Ishikawa (cell line): ENCODE measurements around the gene REEP5.

Experiments used
- CEBPB ChIP-seq: IDR thresholded peaks from 2 replicates; pipeline ENCODE4 v1.6.1; 2012
- CREB1 ChIP-seq: IDR thresholded peaks from 2 replicates; pipeline ENCODE4 v1.6.1; 2012; ENCODE audit warnings: low read depth
- EGR1 ChIP-seq: IDR thresholded peaks from 2 replicates; pipeline ENCODE4 v1.6.1; 2012
- EP300 ChIP-seq: IDR thresholded peaks from 2 replicates; pipeline ENCODE4 v1.6.1; 2012; ENCODE audit warnings: borderline replicate concordance
- FOXM1 ChIP-seq: IDR thresholded peaks from 2 replicates; pipeline ENCODE4 v1.6.1; 2012; ENCODE audit warnings: low read depth, borderline replicate concordance
- NFIC ChIP-seq: IDR thresholded peaks from 2 replicates; pipeline ENCODE4 v1.6.1; 2012
- RAD21 ChIP-seq: IDR thresholded peaks from 2 replicates; pipeline ENCODE4 v1.6.1; 2012; ENCODE audit warnings: low read depth
- TAF1 ChIP-seq: IDR thresholded peaks from 2 replicates; pipeline ENCODE4 v1.6.1; 2012; ENCODE audit warnings: low read depth, mild to moderate bottlenecking
- TCF12 ChIP-seq: IDR thresholded peaks from 2 replicates; pipeline ENCODE4 v1.6.1; 2012; ENCODE audit warnings: low read depth
- TEAD4 ChIP-seq: IDR thresholded peaks from 2 replicates; pipeline ENCODE4 v1.6.1; 2012
- YY1 ChIP-seq: IDR thresholded peaks from 2 replicates; pipeline ENCODE4 v1.6.1; 2012; ENCODE audit warnings: low read depth
- ZBTB7A ChIP-seq: IDR thresholded peaks from 2 replicates; pipeline ENCODE4 v1.6.1; 2012; ENCODE audit warnings: low read depth
- TF ChIP-seq, protein P1 (sequence below): IDR thresholded peaks from 2 replicates; pipeline ENCODE4 v1.6.1; 2012
- TF ChIP-seq, protein P2 (sequence below): IDR thresholded peaks from 2 replicates; pipeline ENCODE4 v1.6.1; 2012
- TF ChIP-seq, protein P3 (sequence below): IDR thresholded peaks from 2 replicates; pipeline ENCODE4 v1.6.1; 2012; ENCODE audit warnings: low read depth, mild to moderate bottlenecking

Gene REEP5

DNA sequence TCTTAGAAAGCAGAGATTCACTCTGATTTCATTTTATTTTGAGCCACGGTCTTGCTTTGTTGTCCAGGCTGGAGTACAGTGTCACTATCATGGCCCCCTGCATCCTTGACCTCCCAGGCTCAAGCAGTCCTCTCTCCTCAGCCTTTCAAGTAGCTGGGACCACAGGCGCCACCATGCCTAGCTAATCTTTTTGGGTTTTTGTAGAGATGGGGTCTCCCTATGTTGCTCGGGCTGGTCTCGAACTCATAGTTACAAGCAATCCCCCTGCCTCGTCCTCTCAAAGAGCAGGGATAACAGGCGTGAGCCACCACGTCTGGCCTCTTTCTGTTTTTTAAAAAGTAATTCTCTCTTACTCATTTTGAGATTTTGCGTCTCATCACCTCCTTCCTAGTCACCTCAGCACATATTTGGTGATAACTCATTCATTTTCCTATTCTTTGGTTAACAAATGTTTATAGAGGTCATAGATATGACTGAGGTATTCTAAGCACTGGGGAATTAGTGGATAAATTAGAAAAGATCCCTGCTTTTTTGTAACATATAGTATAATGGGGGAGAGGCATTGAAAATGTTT is 43.8 kb upstream of the REEP5 start:
- TF ChIP-seq YY1 (no peak), CEBPB (no peak)

DNA sequence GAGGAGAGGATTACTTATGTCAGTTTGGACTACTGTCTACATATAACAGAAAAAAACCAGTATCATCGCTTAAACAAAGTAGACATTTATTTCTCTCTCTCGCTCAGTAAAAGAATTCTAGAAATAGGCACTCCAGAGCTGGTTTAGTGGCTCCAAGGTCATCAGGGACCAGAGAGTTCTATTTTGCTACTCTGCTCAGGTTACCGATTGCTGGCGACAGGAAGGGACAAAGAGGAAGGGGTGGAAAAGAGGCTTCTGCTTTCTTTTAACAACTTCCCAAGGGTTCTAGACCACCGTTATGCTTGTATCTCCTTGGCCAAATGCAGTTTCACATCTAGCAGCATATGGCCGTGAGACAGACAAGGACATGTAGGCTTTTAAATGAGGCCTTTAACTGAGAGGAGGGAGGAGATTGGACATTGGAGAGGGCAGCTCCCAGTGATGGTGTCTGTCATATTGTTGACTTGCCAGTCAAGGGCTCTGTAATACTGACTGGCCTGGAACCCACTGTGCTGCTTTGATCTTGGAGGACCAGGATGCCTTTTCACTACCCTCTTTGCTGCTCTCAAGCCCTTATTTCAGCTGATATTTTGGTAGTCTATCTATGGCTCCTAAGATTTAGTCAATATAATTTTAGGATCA is 39.0 kb upstream of the REEP5 start:
- TF ChIP-seq TAF1 (no peak), EP300 (no peak), TCF12 (no peak), TEAD4 (no peak), FOXM1 (no peak), EGR1 (no peak), CEBPB (no peak), RAD21 (no peak), ZBTB7A (no peak), CREB1 (no peak), NFIC (no peak), YY1 (no peak)
- TF ChIP-seq, protein P1, sequence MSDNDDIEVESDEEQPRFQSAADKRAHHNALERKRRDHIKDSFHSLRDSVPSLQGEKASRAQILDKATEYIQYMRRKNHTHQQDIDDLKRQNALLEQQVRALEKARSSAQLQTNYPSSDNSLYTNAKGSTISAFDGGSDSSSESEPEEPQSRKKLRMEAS, result no peak
- TF ChIP-seq, protein P2, sequence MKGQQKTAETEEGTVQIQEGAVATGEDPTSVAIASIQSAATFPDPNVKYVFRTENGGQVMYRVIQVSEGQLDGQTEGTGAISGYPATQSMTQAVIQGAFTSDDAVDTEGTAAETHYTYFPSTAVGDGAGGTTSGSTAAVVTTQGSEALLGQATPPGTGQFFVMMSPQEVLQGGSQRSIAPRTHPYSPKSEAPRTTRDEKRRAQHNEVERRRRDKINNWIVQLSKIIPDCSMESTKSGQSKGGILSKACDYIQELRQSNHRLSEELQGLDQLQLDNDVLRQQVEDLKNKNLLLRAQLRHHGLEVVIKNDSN, result no peak
- TF ChIP-seq, protein P3, sequence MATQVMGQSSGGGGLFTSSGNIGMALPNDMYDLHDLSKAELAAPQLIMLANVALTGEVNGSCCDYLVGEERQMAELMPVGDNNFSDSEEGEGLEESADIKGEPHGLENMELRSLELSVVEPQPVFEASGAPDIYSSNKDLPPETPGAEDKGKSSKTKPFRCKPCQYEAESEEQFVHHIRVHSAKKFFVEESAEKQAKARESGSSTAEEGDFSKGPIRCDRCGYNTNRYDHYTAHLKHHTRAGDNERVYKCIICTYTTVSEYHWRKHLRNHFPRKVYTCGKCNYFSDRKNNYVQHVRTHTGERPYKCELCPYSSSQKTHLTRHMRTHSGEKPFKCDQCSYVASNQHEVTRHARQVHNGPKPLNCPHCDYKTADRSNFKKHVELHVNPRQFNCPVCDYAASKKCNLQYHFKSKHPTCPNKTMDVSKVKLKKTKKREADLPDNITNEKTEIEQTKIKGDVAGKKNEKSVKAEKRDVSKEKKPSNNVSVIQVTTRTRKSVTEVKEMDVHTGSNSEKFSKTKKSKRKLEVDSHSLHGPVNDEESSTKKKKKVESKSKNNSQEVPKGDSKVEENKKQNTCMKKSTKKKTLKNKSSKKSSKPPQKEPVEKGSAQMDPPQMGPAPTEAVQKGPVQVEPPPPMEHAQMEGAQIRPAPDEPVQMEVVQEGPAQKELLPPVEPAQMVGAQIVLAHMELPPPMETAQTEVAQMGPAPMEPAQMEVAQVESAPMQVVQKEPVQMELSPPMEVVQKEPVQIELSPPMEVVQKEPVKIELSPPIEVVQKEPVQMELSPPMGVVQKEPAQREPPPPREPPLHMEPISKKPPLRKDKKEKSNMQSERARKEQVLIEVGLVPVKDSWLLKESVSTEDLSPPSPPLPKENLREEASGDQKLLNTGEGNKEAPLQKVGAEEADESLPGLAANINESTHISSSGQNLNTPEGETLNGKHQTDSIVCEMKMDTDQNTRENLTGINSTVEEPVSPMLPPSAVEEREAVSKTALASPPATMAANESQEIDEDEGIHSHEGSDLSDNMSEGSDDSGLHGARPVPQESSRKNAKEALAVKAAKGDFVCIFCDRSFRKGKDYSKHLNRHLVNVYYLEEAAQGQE, result no peak

DNA sequence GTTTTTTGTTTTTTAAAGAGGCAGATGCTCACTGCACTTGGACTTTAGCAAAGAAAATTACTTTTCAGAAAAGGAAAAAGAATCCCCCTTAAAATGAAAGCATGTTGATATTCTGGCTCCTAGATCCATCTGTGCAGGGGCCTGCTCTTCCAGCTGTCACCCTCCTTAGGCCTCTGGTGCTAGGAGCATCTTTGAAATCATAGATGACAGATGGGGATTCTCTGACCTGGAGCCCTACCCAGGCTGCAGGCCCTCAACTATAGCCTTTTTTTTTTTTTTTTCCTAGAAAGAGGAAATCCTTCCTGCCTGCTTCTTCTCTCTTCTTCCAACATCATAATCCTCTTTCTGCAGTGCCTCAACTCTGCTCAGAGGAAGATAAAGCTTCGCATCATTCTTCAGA is 38.3 kb upstream of the REEP5 start:
- TF ChIP-seq EP300, result no peak
- no peak for TF ChIP-seq TEAD4
- TF ChIP-seq ZBTB7A, result no peak
- TF ChIP-seq TAF1, result no peak
- TF ChIP-seq EGR1, result no peak
- no peak for TF ChIP-seq CEBPB
- TF ChIP-seq YY1, result no peak
- TF ChIP-seq TCF12, result no peak
- TF ChIP-seq NFIC, result no peak
- no peak for TF ChIP-seq FOXM1
- no peak for TF ChIP-seq RAD21
- TF ChIP-seq, protein P2, result no peak
- TF ChIP-seq, protein P1, result no peak
- TF ChIP-seq CREB1, result no peak

DNA sequence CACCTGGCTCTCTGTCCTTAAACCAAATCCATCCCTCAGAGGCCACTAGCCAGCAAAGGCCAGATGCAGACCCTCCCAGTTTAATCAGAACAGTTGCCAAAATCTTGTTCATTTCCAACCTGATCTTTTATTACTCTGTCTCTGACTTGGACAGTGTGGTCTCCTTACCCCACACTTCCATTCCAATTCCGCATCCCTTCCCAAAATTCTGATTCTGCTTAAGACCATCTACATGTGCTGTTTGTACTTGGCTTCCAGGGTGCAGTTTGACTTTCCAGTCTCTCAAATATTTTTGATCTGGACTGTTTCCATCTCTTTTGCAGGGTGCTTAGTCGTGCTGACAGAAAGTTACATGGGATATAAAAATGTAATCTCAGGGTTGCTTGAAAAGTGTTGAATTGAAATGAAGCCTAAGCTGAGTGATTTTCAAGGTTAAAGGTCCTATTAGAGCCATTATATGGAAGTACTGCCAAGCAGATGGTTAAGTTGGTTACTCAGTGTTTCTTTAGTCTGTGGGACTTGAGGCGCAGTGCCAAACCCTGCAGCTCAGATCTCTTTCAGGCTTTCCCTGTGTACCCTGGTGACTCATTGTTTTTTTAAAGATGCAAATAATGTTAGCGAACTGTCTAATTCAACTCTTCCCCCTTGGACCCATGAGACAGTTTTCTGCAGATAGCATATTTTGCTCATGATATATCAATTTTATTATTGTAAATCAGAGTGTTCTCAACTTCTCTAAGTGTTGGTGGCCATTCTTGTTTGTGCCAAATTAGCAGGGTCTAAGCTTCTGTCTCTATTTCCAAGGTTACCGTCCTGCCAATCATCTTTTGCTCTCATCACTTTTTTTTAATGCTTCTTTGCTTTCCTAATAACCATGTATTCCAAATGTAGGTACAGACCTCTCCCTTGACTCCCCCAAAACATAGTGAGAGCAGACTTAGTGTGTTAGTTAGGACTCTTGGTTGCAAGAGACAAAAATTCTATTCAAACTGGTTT is 36.4 kb upstream of the REEP5 start:
- no peak for TF ChIP-seq EGR1
- no peak for TF ChIP-seq YY1
- no peak for TF ChIP-seq TCF12
- TF ChIP-seq TEAD4, result no peak
- TF ChIP-seq, protein P2, result no peak

DNA sequence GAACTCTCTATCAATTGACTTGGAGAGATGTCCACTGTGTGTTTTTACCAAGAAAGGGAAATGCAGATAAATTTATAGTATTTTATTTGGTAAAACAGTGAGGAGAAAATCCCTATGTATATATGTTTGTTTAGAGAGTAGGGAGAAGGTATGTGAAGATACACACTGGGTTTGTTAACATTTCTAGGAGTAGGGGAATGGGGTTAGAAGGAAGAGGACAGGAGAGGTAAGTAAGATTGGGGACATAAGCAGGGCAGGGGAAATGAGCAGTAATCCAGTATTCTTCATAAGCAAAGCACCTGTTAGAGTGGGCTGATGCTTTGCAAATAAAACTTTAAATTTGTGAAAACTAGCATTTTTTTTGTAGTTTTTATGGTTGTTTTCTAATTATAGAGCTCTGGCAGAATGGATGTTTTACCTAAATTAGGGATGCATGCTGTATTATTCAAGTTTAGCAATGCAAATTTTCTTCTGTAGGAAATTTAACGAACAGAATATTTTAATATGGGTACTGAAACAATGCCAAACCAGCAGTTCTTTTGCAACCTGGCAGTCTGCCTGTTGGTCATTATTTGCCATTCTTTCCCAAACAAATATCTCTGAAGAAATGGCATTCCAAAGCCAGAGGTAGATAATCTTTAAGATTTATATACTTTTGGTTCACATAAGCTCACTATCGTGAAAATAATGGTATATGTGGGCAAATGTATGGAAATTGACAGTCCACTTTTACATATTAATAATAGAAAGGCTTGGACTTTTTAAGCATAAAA is 35.2 kb upstream of the REEP5 start:
- TF ChIP-seq YY1 (no peak), EP300 (no peak), ZBTB7A (no peak), TEAD4 (no peak), CEBPB (no peak), EGR1 (no peak), RAD21 (no peak), FOXM1 (no peak), TAF1 (no peak)
- TF ChIP-seq, protein P2, result no peak
- TF ChIP-seq, protein P1, result no peak
